ENCODE data around the gene GGT1.
"Not testable (repeated sequence)": the region's sequence is repeated elsewhere in the genome, so short reads cannot be mapped to it uniquely, and the experiment has no call there.

GGT1 gene

DNA sequence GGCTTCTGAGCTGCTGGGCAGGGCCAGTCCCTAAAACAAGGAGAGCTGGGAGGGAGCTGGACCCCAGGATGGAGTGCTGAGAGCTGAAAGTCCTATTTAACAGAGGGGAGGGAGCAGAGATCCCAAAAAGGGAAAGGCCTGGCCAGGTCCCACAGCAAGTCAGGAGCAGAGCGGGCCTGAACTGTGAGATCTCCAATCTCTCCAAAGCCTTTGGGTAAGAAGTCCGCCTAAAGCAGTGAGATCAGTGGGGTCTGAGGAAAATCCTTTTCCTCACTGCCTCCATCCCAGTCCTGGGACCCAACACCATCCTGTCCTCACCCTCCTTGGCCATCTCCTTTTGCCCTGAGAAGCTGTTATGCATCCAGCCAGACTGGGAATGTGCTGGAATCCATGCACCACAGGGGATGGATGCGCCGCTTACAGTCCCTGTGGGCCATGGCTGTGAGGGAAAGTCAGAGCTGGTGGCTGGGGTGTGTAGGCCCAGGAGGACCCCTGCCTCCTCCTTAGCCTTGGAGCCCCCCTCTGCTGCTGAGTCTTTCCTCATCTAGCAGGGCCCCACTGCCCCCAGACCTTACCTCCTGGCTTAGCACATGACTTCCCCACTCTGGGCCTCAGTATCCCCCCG, 18.7 kb upstream of the GGT1 start:
- DNase-seq: no peak

DNA sequence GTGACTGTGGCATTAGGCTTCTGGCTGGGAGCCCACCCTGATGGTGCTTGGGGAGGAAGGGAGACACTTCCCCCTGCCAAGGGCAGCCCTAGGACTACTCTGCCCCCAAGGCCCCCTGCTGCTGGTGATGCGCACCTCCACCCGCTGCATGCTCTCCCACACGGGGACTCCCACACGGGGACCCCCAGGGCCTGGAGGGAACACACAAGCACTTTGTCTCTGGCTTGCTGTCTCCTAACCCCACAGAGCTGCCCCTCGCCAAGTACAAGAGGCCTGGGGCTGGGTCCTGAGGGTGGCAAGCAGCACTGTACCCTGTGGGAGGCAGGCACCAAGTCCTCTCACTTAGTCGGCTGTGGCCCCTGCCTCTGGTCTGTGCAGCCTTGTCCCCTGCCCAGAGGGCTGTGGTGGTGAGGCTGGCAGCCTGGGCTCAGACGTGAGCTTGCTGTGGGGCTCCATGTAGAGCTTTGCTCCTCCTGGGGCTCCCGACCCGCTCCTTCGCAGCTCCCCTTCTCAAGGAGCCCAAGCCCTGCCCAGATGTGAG, 18.1 kb upstream of the GGT1 start:
- DNase-seq: no peak

DNA sequence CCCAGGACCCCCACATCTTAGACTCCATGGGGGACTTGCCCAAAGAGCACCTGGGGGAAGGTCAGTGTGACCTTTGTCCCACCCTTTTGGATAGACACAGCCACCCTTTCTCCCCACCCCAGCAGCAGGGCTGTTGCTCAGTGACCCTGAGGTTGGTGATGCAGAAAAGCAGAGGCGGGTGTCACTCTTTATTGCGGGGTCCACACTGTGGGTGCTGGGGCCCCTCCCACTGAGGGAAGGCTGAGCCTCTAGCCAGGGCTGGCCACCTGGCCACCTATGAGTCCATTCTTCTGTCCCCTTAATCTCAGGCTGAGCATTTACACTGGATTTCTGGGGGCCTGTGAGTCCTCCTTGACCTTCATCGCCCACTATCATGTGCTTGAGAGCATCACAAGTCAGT, 17.5 kb upstream of the GGT1 start:
- DNase-seq: no peak

DNA sequence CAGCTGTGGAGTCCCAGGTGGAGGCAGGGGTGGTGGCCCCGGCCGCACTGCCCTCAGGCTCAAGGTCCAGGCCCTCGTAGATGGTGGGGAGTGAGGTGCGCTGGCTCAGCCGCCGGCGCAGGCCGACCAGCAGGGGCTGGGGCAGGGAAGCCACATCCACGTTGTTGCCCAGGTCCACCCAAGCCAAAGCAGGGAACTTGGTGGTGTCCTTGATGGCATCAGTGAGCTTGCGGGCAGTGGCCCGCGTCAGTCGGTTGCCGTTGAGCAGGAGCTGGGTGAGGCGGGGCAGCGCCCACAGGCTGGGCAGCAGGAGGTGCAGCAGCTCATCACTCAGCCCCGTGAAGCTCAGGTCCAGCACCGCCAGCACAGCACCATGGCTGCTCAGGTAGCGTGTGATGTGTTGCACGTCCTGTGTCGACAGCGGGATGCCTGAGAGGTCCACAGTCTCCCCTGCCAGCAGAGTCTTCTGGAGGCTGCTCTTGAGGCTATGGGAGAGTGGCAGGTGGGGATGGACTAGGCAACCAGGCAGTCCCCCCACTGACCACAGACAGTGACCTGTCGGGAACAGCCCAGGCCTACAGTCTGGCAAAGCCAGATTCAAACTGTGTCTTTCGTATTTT, 17.0 kb upstream of the GGT1 start:
- DNase-seq: no peak

DNA sequence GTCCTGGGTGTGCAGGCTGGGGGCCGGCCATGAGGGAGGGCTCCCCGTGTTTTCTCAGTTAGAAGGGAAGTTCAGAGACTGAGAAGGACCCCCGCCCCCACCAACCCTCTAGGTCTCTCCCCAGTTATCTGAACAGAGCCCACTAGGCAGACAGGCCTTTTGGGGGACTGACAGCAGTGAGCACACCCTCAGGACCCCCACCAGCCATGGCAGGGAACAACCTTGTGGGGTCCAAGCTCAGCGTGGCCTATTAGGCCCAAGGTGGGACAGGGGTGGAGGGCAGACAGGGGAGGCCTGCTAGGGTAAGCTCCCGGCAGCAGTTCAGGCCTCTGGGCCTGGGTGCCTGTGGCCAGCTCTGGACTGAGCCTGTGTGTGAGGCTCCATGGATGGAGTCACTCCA, 15.7 kb upstream of the GGT1 start:
- no peak for DNase-seq

DNA sequence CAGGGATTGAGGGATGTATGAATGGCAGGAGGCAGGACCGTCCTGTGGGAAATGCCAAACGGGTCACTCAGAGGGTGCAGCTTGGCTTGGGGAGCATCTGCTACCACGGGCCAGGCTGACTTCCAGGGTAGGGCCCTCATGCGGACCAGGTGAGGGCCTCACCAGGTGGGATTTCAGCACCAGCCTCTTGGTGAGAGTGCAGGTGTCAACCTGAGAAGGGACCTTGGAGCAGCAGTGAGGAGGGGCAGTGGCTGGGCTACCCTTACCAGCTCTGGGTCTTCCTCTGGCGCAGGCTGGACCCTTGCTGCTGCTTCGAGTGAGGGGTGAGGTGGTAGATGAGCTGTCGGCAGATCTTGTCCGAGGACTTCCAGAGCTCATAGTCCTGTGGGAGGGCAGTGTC, 15.0 kb upstream of the GGT1 start:
- DNase-seq: no peak

DNA sequence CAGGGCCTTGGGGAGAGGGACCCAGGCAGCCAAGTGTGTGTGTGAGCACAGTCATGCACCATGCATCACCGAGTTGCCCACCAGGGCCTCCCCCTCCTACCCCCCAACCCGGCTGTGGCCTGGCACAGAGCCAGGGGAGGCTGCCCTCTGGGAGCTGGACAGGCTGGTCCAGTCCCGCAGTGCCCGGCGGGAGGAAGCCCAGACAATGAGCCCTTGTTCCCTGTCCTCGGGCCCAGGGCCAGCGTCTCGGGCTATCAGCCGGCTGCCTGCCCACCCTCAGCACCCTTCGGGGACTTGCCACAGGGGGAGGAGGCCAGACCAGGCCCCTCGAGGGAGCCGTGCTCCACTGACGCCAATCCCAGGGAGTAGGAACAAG, 14.6 kb upstream of the GGT1 start:
- DNase-seq: no peak

DNA sequence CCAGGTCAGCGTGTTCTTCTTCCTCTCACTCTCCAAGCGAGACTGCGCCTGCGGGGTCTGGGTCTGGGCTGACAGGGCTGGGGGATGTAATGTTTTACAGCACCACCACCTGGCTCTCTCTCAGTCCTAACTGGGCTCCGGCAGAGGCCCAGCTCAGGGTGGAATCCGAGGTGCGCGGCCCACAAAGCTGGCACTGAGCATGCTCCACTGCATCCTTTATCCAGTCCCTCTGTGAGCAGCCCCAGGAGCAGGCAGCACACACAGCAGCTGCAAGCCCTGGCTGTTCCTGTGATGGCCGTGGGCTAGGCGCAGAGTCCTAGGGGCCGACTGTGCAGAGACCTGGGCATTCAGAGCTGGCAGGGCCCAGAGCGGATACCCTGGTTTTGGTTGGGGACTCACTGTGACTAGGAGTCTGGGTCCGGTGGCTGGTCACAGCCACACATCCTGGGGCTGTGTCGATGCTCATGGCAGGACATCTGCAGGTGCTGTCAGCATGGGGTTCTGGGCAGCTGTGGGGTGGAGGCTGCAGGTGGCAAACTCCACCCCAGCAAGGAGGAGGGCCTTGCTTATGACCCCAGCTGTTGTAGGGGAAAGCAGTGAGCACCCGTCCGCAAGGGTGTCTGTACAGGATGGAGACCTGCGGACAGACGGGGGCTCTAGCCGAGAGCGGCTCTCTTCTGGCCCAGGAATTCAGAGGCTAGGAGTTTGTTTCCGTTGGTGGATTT, 14.1 kb upstream of the GGT1 start:
- DNase-seq: no peak

DNA sequence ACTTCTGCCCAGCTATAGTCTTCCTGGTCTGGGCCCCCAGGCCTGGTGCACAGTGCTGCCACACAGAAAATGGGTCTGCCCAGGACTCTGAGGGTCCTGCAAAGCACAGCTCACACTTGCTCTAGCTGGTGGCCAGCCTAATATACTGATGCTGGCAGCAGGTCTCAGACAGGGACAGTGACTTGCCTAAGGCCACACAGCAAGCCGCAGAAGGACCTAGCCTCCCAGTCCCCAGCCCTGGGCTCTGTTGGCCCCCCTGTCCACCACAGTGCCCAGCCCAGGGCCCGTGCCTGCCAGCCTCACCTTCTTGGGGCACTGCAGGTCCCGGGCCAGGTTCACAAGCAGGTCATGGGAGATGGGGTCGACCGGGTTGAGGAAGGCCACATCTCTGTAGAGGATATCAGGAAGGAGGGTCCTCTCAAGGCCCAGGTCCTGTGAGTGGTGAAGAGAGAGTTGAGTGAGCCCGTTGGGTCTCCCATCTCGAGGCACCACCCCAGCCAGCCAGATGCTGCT, 13.4 kb upstream of the GGT1 start:
- DNase-seq: no peak

DNA sequence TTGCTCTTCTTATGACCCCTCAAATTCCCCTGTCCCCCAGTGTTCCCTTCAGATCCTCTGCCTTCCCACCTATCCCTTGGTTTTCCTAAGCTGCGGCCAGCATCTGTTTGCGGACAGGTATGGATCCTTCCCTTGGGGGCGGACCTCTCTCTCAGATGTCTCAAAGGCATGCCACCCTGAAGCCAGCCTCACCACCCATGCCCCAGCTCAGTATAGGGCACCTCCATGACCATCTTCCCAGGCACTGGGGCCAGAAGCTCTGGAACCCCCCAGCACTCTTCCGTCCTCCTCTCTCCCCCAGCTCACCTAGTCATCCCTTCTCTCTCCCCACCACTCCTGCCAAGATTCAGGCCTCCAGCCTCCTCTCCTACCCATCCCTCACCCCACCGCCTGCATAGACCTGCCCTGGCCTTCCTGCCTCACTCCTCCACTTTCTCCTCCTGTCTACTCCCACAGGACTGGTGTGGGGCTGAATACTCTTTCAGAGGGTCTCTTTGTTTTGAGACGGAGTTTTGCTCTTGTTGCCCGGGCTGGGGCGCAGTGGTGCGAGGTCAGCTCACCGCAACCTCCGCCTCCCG, 12.3 kb upstream of the GGT1 start:
- no peak for DNase-seq

DNA sequence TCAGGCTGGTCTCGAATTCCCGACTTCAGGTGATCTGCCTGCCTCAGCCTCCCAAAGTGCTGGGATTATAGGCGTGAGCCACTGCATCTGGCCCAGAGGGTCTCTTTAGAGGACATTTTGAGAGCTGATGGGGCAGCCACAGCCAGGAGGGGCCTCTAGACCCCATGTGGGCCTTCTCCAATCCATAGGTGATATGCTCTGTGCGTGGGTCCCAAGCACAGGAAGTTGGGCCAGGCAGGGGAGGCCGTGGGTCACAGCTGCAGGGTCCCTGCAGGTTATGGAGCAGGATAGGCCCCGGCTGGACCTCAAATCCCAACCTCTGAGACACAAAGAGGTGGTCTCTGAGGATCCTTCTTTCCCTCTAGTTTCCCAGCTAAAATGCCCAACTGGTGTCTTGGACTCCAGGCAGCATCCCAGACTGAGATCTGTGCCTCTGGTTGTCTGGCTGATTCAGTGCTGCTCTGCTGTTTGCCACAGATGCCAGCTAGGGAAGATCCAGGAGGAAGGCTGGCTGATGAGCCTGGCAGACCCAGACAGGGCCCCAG, 11.6 kb upstream of the GGT1 start:
- DNase-seq: no peak

DNA sequence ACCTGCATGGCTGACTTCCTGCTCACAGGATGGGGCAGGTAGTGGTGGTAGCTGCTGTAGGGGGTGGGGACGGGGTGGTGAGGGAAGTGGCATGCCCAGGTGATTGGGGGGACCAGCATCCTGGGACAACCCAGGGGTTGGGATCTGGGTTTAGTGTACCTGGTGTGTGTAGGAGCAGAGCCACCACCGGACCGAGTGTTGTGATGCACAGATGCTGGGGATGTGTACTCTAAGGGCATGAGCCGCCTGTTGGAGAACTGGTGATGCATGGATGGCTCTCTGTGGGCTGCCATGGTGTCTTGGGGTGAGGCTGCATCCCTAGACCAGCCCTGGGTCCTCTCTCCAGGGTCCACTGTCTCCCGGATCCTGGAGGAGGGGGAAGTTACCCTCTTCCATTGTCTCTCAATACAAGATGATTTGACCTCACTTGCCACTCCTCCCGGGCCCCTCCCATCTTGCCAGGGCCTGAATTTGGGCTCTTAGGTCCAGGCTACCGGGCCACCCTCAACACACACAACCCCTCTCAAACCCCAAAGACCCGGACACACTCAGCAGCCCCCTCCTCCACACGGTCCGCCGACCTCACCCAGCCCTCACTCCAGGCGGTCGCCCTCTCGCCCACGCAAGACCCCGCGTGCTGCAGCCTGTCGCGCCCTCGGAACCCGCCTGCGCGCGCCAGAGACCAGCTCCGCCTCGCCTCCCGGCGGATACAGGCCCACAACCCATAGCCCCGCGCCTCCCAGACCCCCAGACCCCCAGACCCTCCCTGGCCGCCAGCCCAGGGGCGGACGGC, 10.7 kb upstream of the GGT1 start:
- no peak for DNase-seq

DNA sequence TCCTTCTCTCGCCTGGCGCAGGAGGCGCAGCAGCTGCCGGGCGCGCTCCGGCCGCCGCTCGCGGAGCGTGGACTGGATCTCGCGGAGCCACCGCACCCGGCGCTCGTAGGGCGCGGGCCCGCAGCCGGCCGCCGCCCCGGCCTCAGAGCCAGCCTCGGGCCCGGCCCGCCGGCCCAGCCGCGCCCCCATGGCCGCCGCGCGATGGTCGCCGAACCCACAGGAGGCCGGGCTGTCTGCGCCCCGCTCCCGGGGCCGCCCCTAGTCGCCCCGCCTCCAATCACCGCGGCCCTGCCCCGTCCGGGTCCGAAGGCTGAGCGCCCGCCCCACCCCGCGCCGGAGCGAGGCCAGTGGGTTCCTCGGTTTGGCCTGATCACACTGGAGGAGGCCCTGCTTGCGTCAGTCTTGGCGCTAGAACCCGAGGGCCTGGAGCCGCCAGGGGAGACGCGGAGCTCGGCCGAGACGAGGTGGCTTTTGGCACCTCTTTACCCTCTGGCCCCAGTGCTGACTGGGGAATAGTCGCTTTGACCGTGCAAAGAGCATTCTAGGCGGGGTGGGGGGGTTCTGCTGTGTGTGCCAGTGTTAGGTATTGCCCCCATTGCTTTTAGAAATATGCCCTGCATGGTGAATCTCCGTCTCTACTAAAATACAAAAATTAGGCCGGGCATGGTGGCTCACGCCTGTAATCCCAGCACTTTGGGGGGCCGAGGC, 10.0 kb upstream of the GGT1 start, which contains the start of gene LRRC75B:
LRRC75B (minus strand) TSS at position 223 of the 708 bp plus-strand sequence; CDS start at position 189, 34 bp downstream.
- peak; percentile 58 for DNase-seq

DNA sequence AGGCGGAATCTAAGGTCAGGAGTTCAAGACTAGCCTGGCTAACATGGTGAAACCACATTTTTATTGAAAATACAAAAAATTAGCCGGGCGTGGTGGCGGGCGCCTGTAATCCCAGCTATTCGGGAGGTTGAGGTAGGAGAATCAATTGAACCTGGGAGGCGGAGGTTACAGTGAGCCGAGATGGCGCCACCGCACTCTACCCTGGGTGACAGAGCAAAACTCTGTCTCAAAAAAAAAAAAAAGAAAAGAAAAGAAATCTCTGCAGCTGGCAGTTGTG, 9.5 kb upstream of the GGT1 start:
- DNase-seq: not testable (repeated sequence)

DNA sequence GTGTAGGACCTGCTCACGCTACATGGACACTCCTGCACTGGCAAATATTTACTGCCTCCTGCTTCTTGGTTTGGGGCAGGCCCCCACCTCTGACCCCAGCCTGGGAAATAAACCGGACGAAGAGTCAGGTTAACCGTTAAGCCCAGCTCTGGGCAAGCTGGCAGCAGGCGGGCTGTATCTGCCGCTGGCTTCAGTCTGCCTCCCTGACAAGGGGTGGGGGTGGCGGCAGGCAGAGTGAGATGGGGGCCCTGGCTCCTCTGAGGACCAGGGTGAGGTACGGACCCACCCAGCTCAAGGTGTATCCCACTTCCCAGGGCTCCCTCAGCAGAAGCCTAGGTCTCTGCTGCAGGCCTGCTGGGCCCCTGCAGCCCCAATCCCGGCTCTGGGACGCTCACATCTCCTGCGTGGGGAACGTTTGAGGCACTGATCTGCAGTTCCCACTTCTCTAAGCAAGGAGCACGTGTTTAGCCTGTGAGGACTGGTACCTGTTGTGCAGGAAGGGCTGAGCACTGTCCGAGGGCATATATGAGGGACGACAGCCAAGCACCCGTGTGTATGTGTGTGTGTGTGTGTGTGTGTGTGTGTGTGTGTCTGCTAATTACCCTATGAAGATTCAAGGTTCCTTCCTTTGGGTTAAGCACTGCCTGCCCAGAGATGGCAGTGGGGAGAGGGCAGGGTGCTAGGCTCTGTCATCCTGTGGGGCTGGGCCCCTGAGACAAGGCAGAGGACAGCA, 9.0 kb upstream of the GGT1 start:
- no peak for DNase-seq

DNA sequence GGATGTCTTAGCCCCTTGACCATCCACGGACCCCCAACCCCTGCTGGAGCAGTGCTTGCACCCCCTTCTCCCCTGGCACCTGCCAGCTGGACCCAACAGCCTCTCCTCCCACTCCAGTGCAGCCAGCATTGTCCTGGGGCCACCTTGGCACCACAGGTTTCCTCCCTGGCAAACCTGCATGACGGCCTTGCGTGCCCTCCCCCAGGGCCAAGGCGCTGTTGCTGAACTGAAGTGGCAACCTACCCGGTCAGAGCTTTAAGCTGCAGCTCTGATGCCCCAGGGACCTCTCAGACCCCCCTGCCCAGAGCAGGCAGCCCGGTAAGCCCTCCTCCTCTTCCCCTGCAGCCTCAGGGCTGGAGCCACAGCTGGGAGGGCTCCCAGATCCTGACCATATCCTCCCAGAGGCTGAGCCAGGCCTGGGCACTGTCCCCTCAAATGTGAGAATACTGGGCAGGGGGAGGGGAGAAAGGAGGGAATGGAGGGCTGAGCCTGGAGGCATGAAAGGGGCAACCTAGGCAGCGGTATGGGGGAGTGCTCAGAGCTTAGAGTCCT, 8.3 kb upstream of the GGT1 start:
- no peak for DNase-seq

DNA sequence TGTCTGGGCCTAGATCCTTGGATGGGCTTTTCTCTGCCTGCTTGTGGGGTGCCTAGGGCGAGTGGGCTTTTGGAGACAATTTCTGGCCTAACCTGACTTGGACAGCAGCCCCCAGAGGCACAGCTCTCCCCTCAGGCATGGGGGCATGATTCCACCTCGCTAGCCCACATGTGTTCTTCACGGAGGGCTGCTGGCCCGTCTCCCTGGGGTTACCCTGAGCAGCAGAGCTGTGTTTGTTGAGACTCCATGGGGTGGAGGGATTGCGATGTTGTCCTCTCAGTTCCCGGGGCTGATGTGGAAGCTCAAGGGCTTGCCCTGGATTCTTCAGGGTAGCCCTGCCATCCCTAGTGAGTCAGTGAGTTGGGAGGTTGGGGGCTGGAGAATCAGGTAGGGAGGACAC, 7.8 kb upstream of the GGT1 start:
- DNase-seq: no peak

DNA sequence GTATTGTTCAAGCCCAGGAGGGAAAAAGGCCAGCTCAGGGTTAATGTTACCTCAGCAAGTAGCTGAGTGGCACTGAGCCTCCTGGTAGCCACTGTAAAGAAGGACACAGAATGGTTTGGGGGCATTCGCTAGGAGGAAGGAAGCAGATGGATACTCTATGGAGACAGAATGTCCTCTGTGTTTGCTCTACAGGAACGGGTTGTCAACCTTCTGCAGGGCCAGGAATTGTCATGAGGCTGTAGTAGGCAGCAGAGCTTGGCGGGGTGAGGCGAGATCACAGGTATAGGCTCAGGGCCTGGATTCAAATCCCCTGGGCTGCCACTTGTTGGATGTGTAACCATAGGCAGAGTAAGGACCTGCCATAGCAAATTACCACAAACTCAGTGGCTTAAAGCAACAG, 7.1 kb upstream of the GGT1 start:
- no peak for DNase-seq

DNA sequence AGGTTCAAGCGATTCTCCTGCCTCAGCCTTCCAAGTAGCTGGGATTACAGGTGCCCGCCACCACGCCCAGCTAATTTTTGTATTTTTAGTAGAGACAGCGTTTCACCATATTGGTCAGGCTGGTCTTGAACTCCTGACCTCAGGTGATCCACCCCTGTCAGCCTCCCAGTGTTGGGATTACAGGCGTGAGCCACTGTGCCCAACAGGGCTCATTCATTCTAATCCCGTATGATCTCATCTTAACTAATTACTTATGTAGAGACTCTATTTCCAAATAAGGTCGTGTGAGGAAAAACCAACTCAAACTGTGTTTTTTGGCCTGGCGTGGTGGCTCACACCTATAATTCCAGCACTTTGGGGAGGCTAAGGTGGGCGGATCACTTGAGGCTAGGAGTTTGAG, 5.9 kb upstream of the GGT1 start:
- not testable (repeated sequence) for DNase-seq

DNA sequence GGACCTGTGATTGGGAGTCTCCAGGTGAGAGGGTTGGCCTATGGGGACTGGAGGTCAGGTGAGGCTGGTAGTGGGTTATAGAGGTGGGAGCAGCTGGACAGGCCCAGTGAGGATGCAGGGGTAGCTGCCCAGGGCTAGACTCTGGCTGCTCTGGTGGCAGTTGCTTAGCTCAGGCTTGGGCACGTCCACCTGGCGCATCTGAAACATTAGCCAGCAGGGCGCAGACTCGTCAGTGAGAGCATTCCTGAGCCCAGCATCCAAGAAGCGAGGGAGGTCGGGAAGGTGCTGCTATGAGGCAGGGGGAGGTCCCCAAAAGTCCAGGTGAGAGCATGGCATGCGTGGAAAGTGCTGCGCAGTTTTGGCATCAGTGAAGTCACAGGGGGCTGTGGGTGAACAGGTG, 3.5 kb upstream of the GGT1 start:
- DNase-seq: no peak
